SJSA1 (cell line): ENCODE results near the gene RHBDF2. TPM values are rescaled to one million over a fixed set of nuclear protein-coding genes. Genes with fewer than 3 reads are reported as not detected.
"Not testable (repeated sequence)": the region's sequence is repeated elsewhere in the genome, so short reads cannot be mapped to it uniquely, and the experiment has no call there.

ENCODE experiments used
- DNase-seq, 2 experiments: peaks; one replicate each; pipeline ENCODE4 v3.0.0-alpha.2; 2015 to 2020; ENCODE audit warnings: low spot score in 2 of 2, low read depth in 1 of 2
- H3K27ac ChIP-seq: fragments of 250-450 bp; sonication (Bioruptor Pico); 2 replicates; pipeline ENCODE4 v1.5.1; 2020; ENCODE audit warnings: mild to moderate bottlenecking, moderate library complexity
- H3K27me3 ChIP-seq: fragments of 250-450 bp; sonication (Bioruptor Pico); replicated peaks from 2 replicates; pipeline ENCODE4 v1.5.1; 2020; ENCODE audit warnings: mild to moderate bottlenecking, moderate library complexity
- H3K36me3 ChIP-seq: fragments of 250-450 bp; sonication (Bioruptor Pico); 2 replicates; pipeline ENCODE4 v1.5.1; 2020; ENCODE audit warnings: mild to moderate bottlenecking
- H3K4me1 ChIP-seq: fragments of 250-450 bp; sonication (Bioruptor Pico); replicated peaks from 2 replicates; pipeline ENCODE4 v1.6.1; 2021; ENCODE audit warnings: mild to moderate bottlenecking
- H3K4me3 ChIP-seq: fragments of 250-450 bp; sonication (Bioruptor Pico); 2 replicates; pipeline ENCODE4 v1.5.1; 2020; ENCODE audit warnings: mild to moderate bottlenecking
- H3K9me3 ChIP-seq: fragments of 250-450 bp; sonication (Bioruptor Pico); replicated peaks from 2 replicates; pipeline ENCODE4 v1.5.1; 2020; ENCODE audit warnings: mild to moderate bottlenecking
- total RNA-seq: library from RNA; depleted of rRNA; stranded (reverse); fragments of >200 nt; shearing (Covaris generic); gene quantifications from 2 replicates; pipeline ENCODE4 v1.2.3, GENCODE V29; 2014

The RHBDF2 gene
- total RNA-seq, 1 experiment from 2014 or later = 5.8 TPM

DNA sequence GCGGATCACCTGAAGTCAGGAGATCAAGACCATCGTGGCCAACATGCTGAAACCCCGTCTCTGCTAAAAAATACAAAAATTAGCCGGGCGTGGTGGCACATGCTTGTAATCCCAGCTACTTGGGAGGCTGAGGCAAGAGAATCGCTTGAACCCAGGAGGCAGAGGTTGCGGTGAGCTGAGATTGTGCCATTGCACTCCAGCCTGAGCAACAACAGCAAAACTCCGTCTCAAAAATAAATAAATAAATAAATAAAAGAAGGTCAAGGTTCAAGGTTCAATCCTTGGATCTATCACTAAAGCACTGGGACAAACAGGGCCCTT is 24.2 kb upstream of the RHBDF2 start:
- H3K9me3 ChIP-seq, DNase-seq, H3K27me3 ChIP-seq, H3K4me3 ChIP-seq, H3K36me3 ChIP-seq: not testable (repeated sequence)
- H3K27ac ChIP-seq = peak overlapping the region; percentile 30
- H3K4me1 ChIP-seq = peaks cover 63% of the 10 kb centered on the region

DNA sequence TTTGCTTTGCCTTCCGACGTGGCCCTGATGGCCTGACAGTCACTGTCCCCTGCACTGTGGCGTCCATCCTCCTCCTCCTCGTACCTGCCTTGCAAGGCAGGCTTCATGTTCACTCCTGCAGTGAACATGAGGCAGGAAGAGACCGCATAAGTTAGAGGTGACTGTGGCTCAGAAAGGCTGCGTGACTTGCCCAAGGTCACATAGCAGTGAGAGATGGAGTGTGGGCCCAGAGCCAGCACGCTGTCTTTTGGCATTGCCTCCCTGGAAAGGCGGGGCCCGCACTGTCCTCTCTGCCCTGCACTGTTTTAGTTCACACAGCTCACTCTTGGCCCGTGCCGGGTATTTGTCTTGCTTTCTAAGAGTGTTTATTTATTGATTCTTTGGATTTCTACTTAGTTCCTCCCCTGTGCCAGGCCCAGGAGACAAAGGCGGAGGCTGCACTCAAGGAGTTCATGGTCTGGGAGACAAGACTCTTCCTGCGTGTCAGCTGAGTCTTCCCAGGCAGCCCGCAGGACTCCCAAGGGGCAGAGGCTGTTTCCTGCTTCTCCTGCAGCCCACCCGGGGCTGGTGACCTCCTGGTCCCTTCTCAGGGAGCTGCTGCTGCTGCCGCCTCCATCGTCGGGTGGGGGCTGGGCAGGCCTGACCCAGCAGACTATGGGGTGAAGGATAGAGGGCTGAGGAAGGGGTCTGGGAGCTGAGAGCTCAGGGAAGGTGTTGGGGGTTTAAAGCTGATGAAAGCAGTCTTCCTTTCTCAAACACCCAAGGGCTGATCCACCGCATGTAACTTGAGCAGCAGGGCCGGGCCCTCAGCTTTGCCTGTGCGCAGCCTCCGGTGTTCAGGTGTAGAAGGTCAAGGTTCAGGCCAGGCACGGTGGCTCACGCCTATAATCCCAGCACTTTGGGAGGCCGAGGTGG is 23.6 kb upstream of the RHBDF2 start:
- no peaks in the 10 kb centered on the region for H3K27me3 ChIP-seq
- DNase-seq = peak; percentile 95 to 97
- H3K4me3 ChIP-seq = no peak overlapping the region
- H3K4me1 ChIP-seq = peaks cover 56% of the 10 kb centered on the region
- no peaks in the 10 kb centered on the region for H3K36me3 ChIP-seq
- peak overlapping the region; percentile 30 for H3K27ac ChIP-seq
- no peaks in the 10 kb centered on the region; the same call in 1 of the 2 replicates for H3K9me3 ChIP-seq

DNA sequence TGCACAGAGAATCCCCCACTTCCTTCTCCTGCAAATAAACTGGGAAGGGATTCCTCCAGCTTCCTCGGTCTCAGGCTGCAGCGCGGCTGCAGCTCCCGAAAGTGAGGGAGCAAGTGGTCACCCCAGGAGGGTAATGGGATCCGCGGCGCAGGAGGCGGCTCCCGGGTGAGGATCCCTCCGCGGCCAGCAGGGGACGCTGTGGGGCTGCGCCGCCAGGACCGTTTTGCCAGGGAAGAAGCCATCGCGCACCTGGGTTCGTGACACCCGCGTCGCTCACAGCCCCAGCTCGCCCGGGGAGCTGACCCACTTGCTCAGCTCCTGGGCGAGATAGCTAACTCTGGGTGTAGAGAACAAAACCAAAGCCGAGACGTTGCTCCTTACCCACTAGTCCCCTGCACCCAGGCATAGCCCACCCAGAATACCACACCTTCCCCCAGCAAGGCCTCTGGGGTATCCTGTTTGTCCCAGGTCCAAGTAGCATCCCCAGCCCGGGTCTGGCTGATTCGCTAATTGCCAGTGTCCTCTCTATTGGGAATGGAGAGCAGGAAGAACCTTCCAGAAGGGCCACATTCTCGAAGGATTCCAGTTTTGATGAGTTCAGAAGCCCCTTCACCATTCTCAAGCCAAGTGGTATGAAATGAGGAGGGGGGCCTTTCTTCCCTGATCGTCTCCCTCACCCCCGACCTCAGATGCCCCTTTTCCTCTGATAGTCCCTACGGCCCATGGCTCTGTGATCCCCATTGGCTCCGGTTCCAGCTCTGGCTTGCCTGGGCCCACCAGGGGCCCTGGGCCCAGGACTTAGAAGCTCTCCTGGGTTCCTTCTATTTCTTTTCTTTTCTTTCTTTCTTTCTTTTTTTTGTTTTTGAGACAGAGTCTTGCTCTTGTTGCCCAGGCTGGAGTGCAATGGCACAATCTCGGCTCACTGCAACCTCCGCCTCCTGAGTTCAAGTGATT is 22.1 kb upstream of the RHBDF2 start:
- H3K9me3 ChIP-seq = no peaks in the 10 kb centered on the region; the same call in 1 of the 2 replicates
- H3K36me3 ChIP-seq = no peaks in the 10 kb centered on the region
- H3K27me3 ChIP-seq = no peaks in the 10 kb centered on the region
- peak; percentile 78 to 80 for DNase-seq
- no peak overlapping the region for H3K27ac ChIP-seq
- H3K4me3 ChIP-seq = no peak overlapping the region
- H3K4me1 ChIP-seq = peaks cover 41% of the 10 kb centered on the region

DNA sequence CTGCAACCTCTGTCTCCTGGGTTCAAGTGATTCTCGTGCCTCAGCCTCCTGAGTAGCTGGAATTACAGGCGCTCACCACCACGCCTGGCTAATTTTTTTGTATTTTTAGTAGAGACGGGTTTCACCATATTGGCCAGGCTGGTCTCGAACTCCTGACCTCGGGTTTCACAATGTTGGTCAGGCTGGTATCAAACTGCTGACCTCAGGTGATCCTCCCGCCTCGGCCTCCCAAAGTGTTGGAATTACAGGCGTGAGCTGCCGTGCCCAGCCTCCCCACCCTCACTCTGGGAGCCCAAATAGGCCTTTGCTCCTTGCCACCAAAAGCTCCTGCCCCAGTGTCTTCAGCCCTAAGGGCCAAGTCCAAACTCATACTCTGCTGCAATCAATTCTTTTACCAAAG is 20.5 kb upstream of the RHBDF2 start:
- not testable (repeated sequence) for H3K36me3 ChIP-seq, H3K9me3 ChIP-seq, H3K4me3 ChIP-seq, DNase-seq, H3K27me3 ChIP-seq, H3K27ac ChIP-seq
- H3K4me1 ChIP-seq = peaks cover 28% of the 10 kb centered on the region

DNA sequence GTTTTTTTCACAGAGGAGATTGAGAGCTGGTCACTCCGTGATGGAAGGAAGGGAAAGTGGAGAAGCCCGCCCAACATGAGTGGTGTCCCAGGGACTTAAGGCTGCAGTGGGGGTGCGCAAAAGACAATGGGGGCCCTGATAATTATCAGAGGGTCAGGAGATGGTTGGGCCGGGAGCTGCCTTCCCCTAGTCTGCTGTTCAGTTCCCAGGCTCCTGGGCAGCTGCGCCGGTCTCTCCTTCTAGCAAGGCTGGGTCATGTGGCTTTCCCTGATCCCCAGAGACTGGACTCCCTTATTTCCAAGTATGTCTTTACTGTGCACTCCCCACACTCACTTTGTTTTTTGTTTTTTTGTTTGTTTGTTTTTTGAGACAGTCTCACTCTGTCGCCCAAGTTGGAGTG is 20.0 kb upstream of the RHBDF2 start:
- no peak for DNase-seq

DNA sequence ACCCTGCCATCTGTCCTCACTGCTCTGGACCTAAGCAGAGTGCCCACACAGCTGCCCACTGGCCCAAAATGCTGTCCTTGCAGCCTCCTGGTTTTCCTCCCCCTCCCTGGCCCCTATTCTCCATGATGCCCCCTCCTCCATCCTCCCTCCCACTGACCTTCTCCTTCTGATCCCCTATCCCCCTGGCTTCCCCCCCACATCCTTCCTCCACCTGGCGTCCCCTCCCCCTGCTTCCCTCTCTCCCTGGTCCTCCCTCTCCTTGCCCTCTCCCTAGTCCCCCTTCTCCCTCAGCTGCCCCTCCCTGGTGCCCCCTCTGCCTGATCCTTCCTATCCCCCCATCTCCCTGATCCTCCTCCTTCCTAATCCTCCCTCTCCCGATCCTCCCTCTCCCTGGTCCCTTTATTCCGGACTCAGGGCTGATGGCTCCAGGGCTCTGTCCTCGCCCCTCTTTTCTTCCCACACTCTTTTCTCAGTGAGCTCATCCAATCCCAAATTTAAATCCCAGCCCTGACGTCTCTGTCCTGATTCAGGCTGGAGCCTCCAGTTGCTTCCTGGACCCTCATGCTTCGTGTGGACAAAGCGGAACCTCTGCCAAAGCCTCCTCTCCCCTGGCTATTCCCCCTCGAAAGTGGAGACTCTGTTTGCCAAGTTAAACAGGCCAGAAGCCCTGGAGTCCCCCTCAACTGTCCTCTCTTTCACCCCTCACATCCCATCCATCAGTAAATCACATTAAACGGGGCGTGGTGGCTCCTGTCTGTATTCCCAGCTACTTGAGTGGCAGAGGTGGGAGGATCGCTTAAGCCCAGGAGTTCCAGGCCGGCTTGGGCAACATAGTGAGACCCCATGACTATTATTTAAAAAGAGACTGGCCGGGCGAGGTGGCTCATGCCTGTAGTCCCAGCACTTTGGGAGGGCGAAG is 18.1 kb upstream of the RHBDF2 start:
- DNase-seq = no peak
- no peak overlapping the region for H3K4me3 ChIP-seq
- peaks cover 34% of the 10 kb centered on the region for H3K4me1 ChIP-seq
- H3K27ac ChIP-seq = no peak overlapping the region
- no peaks in the 10 kb centered on the region for H3K27me3 ChIP-seq
- H3K9me3 ChIP-seq = no peaks in the 10 kb centered on the region; the same call in 1 of the 2 replicates
- H3K36me3 ChIP-seq = no peaks in the 10 kb centered on the region

More for the DNA sequence above, 20.0 kb upstream of the RHBDF2 start:
- Histone ChIP-seq H3K27me3 (no peaks in the 10 kb centered on the region), H3K4me1 (peaks cover 28% of the 10 kb centered on the region), H3K9me3 (no peaks in the 10 kb centered on the region; the same call in 1 of the 2 replicates), H3K4me3 (no peak overlapping the region), H3K36me3 (no peaks in the 10 kb centered on the region), H3K27ac (no peak overlapping the region)

DNA sequence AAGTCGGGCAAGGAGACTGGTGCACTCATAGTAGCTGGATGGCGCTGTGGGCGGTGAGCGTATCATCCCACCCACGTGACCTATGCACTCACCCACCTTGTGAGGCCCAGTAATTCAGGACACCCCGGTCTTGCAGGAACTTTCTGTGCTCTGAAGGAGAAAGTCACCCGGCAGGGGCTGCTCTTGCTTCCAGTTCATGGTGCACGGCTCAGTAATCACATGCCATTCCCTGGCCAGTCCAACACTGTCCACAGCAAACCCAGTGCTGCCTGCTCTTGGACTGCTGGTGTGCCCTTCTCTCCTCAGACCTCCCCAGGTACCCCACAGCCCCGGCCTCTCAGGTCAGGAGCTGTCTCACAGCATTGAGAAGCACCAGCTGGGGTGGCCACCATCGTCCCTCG is 16.4 kb upstream of the RHBDF2 start:
- Histone ChIP-seq H3K4me3 (no peak overlapping the region), H3K36me3 (no peaks in the 10 kb centered on the region), H3K27me3 (no peaks in the 10 kb centered on the region), H3K9me3 (no peaks in the 10 kb centered on the region; the same call in 1 of the 2 replicates), H3K4me1 (peaks cover 19% of the 10 kb centered on the region), H3K27ac (no peak overlapping the region)
- no peak for DNase-seq

DNA sequence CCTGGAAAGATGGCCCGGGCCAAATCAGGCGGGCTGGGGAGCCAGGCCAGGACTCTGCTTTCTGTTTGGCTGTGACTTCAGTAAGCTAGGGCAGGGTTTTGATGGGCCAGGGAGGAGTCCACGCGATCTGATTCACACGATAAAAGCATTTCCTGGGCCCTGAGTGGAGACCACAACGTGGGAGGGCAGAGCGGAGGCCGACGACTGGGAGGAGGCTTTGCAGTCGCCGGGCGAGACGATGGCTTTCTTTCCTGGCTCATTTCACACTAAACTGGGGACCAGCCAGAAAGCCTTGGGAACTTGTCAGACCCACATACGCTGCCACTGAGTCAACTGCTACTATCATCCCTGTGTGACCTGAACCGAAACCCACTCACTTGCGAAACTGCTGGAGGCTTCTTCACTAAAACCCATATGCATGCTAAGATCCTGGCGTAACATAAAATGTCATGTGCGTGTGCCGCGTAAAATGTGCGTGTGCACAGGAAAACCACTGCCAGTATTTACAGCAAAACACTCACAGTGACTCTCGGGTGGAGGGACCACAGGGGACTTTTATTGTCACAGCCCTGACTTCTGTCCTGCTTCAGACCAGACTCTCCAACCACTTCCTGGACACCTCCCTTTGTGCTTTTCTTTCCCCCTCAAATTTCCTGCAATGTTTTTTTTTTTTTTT is 14.2 kb upstream of the RHBDF2 start:
- peak; percentile 87 to 88 for DNase-seq
- Histone ChIP-seq H3K36me3 (no peaks in the 10 kb centered on the region), H3K4me3 (peak overlapping the region; percentile 12), H3K27me3 (no peaks in the 10 kb centered on the region), H3K4me1 (peaks cover 23% of the 10 kb centered on the region), H3K9me3 (no peaks in the 10 kb centered on the region), H3K27ac (peak overlapping the region; percentile 80)

DNA sequence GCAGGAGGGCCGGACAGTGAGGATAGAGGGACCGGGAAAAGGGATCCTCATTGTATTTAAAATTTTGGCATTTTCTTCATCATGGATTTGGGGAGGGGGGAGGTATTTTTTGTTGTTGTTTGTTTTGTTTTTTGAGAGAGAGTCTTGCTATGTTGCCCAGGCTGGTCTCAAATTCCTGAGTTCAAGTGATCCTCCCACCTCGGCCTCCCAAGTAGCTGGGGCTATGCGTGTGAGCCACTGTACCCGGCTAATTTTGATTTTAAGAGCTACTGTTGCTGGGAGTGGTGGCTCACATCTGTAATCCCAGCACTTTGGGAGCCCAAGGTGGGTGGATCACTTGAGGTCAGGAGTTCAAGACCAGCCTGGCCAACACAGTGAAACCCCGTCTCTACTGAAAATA is 13.1 kb upstream of the RHBDF2 start:
- H3K27me3 ChIP-seq = not testable (repeated sequence)

DNA sequence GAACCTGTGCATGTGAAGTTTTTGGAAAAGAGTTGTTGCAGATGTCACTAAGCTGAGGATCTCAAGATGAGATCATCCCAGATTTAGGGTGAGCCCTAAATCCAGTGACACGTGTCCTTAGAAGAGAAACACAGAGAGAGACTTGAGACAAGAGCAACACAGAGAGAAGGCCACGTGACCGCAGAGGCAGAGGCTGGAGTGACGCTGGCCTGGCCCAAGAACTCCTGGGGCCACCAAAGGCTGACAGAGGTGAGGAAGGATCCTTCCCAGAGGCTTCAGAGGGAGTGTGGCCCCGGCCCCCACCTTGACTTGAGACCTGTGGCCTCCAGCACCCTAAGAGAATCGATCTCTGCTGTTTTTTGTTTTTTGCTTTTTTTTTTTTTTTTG is 12.1 kb upstream of the RHBDF2 start:
- Histone ChIP-seq H3K36me3 (no peaks in the 10 kb centered on the region), H3K27ac (no peak overlapping the region), H3K9me3 (no peaks in the 10 kb centered on the region), H3K27me3 (no peaks in the 10 kb centered on the region), H3K4me1 (peaks cover 23% of the 10 kb centered on the region), H3K4me3 (no peak overlapping the region)
- DNase-seq = no peak

More for the DNA sequence above, 13.1 kb upstream of the RHBDF2 start:
- H3K9me3 ChIP-seq, H3K27ac ChIP-seq, H3K36me3 ChIP-seq, H3K4me3 ChIP-seq, DNase-seq: not testable (repeated sequence)
- H3K4me1 ChIP-seq = peaks cover 23% of the 10 kb centered on the region

DNA sequence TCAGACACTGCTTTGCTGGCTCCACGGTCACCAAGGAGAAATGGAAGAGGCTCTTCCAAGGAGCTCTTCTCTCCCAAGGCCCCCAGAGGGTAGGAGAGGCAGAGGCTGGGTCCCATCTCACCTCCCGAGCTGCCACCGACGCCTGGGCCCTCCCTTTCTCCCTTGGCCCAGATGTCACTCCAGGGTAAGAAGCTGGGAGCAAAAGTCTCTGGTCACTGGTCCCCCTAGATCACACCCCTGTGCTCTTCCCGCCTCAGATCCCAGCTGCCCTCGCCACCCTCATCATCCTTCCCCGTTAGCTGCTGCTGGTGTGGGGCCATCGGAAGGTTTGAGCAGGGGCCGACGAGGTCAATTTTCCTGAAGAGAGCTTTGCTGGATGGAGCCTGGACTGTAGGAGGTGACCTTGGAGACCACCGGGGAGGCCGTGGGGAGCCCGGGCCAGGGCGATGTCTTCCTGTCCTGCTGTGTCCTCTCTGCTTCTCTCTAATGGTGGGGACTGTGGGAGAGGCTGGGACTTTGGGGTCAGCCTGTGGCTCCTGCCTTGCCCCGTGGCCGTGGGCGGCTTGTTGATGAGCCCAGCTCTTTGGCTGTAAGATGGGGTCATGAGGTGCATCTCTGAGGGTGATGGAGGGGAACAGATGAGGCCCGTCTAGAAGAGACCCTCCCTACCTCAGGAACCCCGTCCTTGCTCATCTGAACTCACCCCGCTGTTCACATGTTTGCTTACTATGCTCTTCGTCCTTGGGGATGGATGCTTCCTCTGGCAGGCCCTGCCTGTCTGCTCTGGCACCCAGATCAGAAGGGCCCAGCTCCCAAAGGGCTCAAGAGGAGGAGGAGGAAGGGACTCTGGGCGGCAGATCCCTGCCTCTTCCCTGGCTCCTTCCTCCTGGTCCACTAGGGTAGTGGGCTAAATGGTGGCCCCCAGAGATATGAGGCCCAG is 11.4 kb upstream of the RHBDF2 start:
- Histone ChIP-seq H3K27ac (no peak overlapping the region), H3K27me3 (no peaks in the 10 kb centered on the region), H3K9me3 (no peaks in the 10 kb centered on the region), H3K36me3 (no peaks in the 10 kb centered on the region), H3K4me1 (peaks cover 23% of the 10 kb centered on the region), H3K4me3 (no peak overlapping the region)
- DNase-seq = no peak
